ENCODE results near the gene UBL4B.
A peak's percentile ranks its signal among the peaks of the same experiment; 100 is the strongest.

UBL4B gene

GRCh38 chr1:110112143-110112542 lies at the start of gene UBL4B:
UBL4B (plus strand) TSS chr1:110112443; CDS start chr1:110112535, 92 bp downstream.
- H3K36me3 Mint-ChIP-seq (ENCODE audit: low read depth), result no peaks in the 10 kb centered on the region
- H3K27ac Mint-ChIP-seq, result no peak within 1 kb of the TSS
- H3K27me3 Mint-ChIP-seq, result peaks cover 27% of the 10 kb centered on the region
- no peak within 1 kb of the TSS for H3K4me3 Mint-ChIP-seq
- no peaks in the 10 kb centered on the region for H3K4me1 Mint-ChIP-seq (ENCODE audit: low read depth)
- no peaks in the 10 kb centered on the region for H3K9me3 Mint-ChIP-seq

- Mint-ChIP-seq H3K27me3 (peaks cover 17% of the 10 kb centered on the region), H3K4me1 (ENCODE audit: low read depth) (no peaks in the 10 kb centered on the region), H3K27ac (no peak overlapping the region), H3K9me3 (no peaks in the 10 kb centered on the region), H3K36me3 (ENCODE audit: low read depth) (peaks cover 19% of the 10 kb centered on the region), H3K4me3 (no peak overlapping the region)
Measured at GRCh38 chr1:110062612-110063011, 49.6 kb upstream of the UBL4B start.

GRCh38 chr1:110063781-110064180 lies 48.5 kb upstream of the UBL4B start:
- H3K4me3 Mint-ChIP-seq, result no peak overlapping the region
- H3K9me3 Mint-ChIP-seq, result no peaks in the 10 kb centered on the region
- peaks cover 14% of the 10 kb centered on the region for H3K36me3 Mint-ChIP-seq (ENCODE audit: low read depth)
- peaks cover 6% of the 10 kb centered on the region for H3K4me1 Mint-ChIP-seq (ENCODE audit: low read depth)
- H3K27me3 Mint-ChIP-seq, result peaks cover 27% of the 10 kb centered on the region
- no peak overlapping the region for H3K27ac Mint-ChIP-seq

GRCh38 chr1:110064576-110065337 lies 47.5 kb upstream of the UBL4B start:
- peaks cover 10% of the 10 kb centered on the region for H3K36me3 Mint-ChIP-seq (ENCODE audit: low read depth)
- H3K9me3 Mint-ChIP-seq, result no peaks in the 10 kb centered on the region
- H3K4me3 Mint-ChIP-seq, result no peak overlapping the region
- no peak overlapping the region for H3K27ac Mint-ChIP-seq
- peaks cover 6% of the 10 kb centered on the region for H3K4me1 Mint-ChIP-seq (ENCODE audit: low read depth)
- H3K27me3 Mint-ChIP-seq, result peaks cover 30% of the 10 kb centered on the region

GRCh38 chr1:110065841-110066240 lies 46.4 kb upstream of the UBL4B start:
- Mint-ChIP-seq H3K27ac (no peak overlapping the region), H3K27me3 (peaks cover 35% of the 10 kb centered on the region), H3K9me3 (no peaks in the 10 kb centered on the region), H3K36me3 (ENCODE audit: low read depth) (peaks cover 4% of the 10 kb centered on the region), H3K4me1 (ENCODE audit: low read depth) (peaks cover 6% of the 10 kb centered on the region), H3K4me3 (no peak overlapping the region)

- H3K9me3 Mint-ChIP-seq, result no peaks in the 10 kb centered on the region
- H3K4me1 Mint-ChIP-seq (ENCODE audit: low read depth), result peaks cover 6% of the 10 kb centered on the region
- H3K27ac Mint-ChIP-seq, result no peak overlapping the region
- H3K4me3 Mint-ChIP-seq, result no peak overlapping the region
- no peaks in the 10 kb centered on the region for H3K36me3 Mint-ChIP-seq (ENCODE audit: low read depth)
- peaks cover 51% of the 10 kb centered on the region for H3K27me3 Mint-ChIP-seq
Measured at GRCh38 chr1:110067479-110067892, 44.8 kb upstream of the UBL4B start.

- Mint-ChIP-seq H3K4me3 (peak overlapping the region; percentile 80), H3K27me3 (peaks cover 56% of the 10 kb centered on the region), H3K4me1 (ENCODE audit: low read depth) (peaks cover 6% of the 10 kb centered on the region), H3K27ac (no peak overlapping the region), H3K9me3 (no peaks in the 10 kb centered on the region), H3K36me3 (ENCODE audit: low read depth) (no peaks in the 10 kb centered on the region)
Measured at GRCh38 chr1:110067893-110068645, 44.2 kb upstream of the UBL4B start.

- no peak overlapping the region for H3K27ac Mint-ChIP-seq
- peak overlapping the region; percentile 80 for H3K4me3 Mint-ChIP-seq
- H3K9me3 Mint-ChIP-seq, result no peaks in the 10 kb centered on the region
- H3K36me3 Mint-ChIP-seq (ENCODE audit: low read depth), result no peaks in the 10 kb centered on the region
- H3K27me3 Mint-ChIP-seq, result peaks cover 62% of the 10 kb centered on the region
- peaks cover 6% of the 10 kb centered on the region for H3K4me1 Mint-ChIP-seq (ENCODE audit: low read depth)
Measured at GRCh38 chr1:110068646-110069403, 43.4 kb upstream of the UBL4B start.

- H3K9me3 Mint-ChIP-seq, result no peaks in the 10 kb centered on the region
- H3K4me3 Mint-ChIP-seq, result no peak overlapping the region
- H3K27me3 Mint-ChIP-seq, result peaks cover 70% of the 10 kb centered on the region
- H3K36me3 Mint-ChIP-seq (ENCODE audit: low read depth), result no peaks in the 10 kb centered on the region
- H3K4me1 Mint-ChIP-seq (ENCODE audit: low read depth), result peaks cover 6% of the 10 kb centered on the region
- H3K27ac Mint-ChIP-seq, result no peak overlapping the region
Measured at GRCh38 chr1:110069404-110070281, 42.6 kb upstream of the UBL4B start.

- no peak overlapping the region for H3K27ac Mint-ChIP-seq
- H3K4me1 Mint-ChIP-seq (ENCODE audit: low read depth), result peaks cover 6% of the 10 kb centered on the region
- H3K4me3 Mint-ChIP-seq, result no peak overlapping the region
- H3K27me3 Mint-ChIP-seq, result peaks cover 74% of the 10 kb centered on the region
- no peaks in the 10 kb centered on the region for H3K36me3 Mint-ChIP-seq (ENCODE audit: low read depth)
- H3K9me3 Mint-ChIP-seq, result no peaks in the 10 kb centered on the region
Measured at GRCh38 chr1:110070282-110070669, 42.0 kb upstream of the UBL4B start.

GRCh38 chr1:110070671-110071242 lies 41.5 kb upstream of the UBL4B start, which contains the start of gene ALX3:
ALX3 (minus strand) TSS chr1:110070672; CDS start chr1:110070612, 60 bp downstream.
- Mint-ChIP-seq H3K4me3 (peak within 1 kb of the TSS; percentile 2), H3K4me1 (ENCODE audit: low read depth) (peaks cover 6% of the 10 kb centered on the region), H3K27me3 (peaks cover 74% of the 10 kb centered on the region), H3K9me3 (no peaks in the 10 kb centered on the region), H3K36me3 (ENCODE audit: low read depth) (no peaks in the 10 kb centered on the region), H3K27ac (no peak within 1 kb of the TSS)

- Mint-ChIP-seq H3K36me3 (ENCODE audit: low read depth) (no peaks in the 10 kb centered on the region), H3K27ac (no peak overlapping the region), H3K27me3 (peaks cover 55% of the 10 kb centered on the region), H3K4me3 (no peak overlapping the region), H3K9me3 (no peaks in the 10 kb centered on the region), H3K4me1 (ENCODE audit: low read depth) (no peaks in the 10 kb centered on the region)
Measured at GRCh38 chr1:110074166-110074565, 38.1 kb upstream of the UBL4B start.

GRCh38 chr1:110076789-110077500 lies 35.3 kb upstream of the UBL4B start:
- Mint-ChIP-seq H3K36me3 (ENCODE audit: low read depth) (no peaks in the 10 kb centered on the region), H3K9me3 (no peaks in the 10 kb centered on the region), H3K4me1 (ENCODE audit: low read depth) (no peaks in the 10 kb centered on the region), H3K27ac (no peak overlapping the region), H3K27me3 (peaks cover 57% of the 10 kb centered on the region), H3K4me3 (no peak overlapping the region)

All from stimulated activated naive CD8-positive, alpha-beta T cell treated with anti-CD3 and anti-CD28 coated beads, Interleukin-15, Interleukin-2, amounts not matched to agents 100 ng/mL and 50 ng/mL, for 24 hours (primary cell).